ENCODE data around the gene GATA6. TPM values are rescaled to one million over a fixed set of nuclear protein-coding genes. Genes with fewer than 3 reads are reported as not detected.

GATA6 gene
- polyA plus RNA-seq, 5 donors, result 47.7 to 61.5 (median 61.1) TPM

DNA sequence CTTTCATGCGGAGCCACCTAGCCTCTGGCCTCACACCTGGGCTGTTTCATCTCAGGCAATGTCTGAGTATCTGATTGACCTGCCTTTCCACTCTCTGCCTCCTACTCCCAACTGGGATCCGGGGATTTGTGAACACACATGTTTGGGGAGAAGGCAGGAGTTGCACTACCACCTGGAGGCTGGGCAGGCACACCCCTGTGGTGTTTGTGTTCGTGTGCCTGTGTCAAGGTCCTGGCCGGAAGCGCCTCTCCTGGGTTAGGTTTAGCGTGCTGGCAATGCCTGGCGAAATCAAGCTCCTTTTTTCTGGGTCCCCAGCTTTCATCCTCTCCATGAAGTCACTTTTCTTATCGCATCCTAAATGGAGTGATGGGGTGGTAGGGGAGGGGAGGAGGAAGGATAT, 63.9 kb downstream of the GATA6 start:
- no peak for DNase-seq

DNA sequence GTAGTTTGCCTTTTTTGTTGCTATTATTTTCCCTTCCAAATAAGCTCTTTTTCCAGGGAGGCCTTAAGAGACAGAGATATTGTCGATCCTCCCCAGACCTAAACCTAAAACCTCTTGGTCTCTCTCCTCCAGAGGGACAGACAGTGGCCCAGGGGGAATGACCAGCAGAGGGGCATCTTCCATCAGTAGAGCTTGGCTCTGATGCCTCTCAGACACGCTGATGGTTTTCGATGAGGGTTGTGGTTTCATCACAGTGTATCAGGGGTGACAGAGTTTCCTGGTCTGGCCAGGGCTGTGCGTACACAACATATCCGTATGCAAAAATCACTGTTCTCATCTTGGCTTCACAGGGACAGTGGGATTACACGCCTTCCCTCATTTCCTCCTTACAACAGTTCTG, 68.6 kb downstream of the GATA6 start:
- no peak for DNase-seq

DNA sequence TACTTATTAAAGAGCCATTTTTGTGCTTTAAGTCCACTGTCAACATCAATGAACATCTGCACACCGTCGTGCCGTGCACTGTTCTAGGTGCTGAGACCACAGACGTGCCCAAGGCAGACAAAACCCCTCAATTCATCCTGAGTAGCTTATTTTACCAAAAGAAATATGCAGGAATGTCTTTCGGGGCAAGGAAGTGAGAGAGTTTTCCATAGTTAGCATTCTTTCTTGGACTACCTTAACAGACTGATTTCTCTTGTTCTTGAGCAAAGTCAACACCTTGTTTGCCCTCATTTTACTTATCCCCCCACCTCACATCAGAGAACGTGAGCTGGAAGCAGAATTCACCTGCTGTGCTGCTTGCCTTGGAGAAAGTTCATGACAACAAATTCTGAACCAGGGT, 69.3 kb downstream of the GATA6 start:
- no peak for DNase-seq

DNA sequence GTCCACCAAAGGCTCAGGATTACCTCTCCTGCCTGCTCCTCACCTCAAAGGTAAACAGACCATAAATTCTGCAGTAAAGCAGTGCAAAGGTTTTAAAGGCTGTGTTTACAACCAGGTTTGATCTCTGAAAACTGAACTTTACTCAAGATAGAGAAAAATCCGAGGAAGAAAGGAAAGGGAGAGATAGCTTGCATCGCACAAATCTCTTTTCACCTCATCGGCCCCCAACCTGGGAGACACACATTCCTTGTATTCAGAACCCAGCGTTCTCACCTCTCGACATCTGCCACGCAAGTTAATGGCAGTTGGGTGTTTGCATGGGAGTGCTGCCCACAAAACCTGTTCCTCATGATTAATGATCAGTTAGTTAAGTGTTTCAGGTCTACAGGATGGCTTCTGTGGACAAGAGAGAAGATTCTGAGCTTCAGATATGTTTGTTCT, 72.6 kb downstream of the GATA6 start:
- no peak for DNase-seq

DNA sequence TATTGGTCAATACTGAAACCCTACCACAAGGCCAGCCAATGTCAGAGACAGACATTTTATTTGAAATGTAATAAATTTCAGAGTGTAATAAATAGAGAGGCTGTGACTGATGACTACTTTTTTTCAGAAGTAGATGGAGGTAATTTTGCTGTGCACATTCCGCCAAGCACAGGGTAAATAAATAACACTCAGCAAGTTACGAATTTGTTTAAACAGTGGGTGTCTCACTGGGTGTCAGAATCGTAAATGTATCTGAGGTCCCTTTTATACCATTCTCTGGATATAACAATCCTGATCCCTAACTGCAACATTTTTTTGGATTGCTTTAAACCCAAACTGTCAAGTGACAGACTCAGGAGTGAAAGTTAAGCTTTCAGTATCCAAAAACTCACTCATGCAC, 74.1 kb downstream of the GATA6 start:
- DNase-seq, result no peak

DNA sequence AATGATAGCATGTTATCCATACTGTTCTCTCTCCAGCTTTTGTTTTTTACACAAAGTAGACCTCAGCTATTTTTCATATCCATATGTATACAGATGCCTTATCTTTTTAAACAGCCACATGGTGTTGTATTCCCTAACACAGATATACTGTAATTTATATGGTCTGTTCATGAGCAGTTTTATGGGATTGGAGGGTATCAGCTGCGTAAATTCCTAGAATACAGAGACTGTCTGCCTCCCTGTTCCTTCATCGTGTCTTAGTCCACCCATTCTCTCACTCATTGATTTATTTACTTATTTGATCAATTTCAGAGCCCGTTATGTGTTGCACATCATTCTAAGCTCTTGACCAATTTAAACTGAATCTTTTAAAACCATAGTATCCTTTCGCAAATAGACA, 80.6 kb downstream of the GATA6 start:
- no peak for DNase-seq

DNA sequence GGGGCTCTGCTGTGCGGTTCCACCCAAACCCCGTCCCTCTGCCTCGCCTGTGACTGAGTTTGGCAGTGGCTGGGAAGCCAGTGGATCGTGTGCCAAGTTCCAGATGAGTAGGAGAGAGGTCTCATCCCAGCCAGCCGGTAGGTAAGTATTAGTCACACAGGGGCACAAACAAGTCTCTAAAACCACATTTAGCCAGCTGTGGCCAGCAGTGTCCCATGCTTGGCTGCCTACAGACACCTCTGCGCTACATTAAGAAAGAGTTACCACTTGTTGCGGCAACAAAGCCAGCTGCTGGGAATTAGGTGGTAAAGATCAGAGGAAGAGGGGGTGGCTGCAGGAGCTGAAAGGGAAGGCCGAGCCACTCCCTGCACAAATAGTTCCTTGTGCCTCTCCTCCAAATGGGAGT, 81.2 kb downstream of the GATA6 start:
- DNase-seq, result no peak

Other genes starting within 250 kb of the GATA6 start
- under 1 TPM in 2 of 5 donors, not detected in 3; 0.04 to 0.08 TPM for gene CTAGE1, start 248.3 kb downstream of the GATA6 start, polyA plus RNA-seq (ENCODE audit: insufficient read depth in 1 of 5, insufficient read length in 5 of 5, low replicate concordance in 1 of 5)